HFFc6 (cell line): ENCODE results near the gene DLG5. TPM values are rescaled to one million over a fixed set of nuclear protein-coding genes. Genes with fewer than 3 reads are reported as not detected.

Experiments
- DNase-seq: peaks from one replicate; pipeline ENCODE4 v3.0.0-alpha.2; 2018
- H3K27ac Mint-ChIP-seq: 2 replicates; pipeline ENCODE4 v1.8.0; 2020; ENCODE audit warnings: mild to moderate bottlenecking, mixed read lengths
- H3K27me3 Mint-ChIP-seq: 2 replicates; pipeline ENCODE4 v1.8.0; 2021; ENCODE audit warnings: mild to moderate bottlenecking, moderate library complexity, mixed read lengths; ENCODE audit not compliant: insufficient read depth
- H3K36me3 Mint-ChIP-seq: 2 replicates; pipeline ENCODE4 v1.8.0; 2021; ENCODE audit warnings: low read depth, mixed read lengths
- H3K4me1 Mint-ChIP-seq: 2 replicates; pipeline ENCODE4 v1.8.0; 2020; ENCODE audit warnings: low read depth, mixed read lengths
- H3K4me3 Mint-ChIP-seq: 2 replicates; pipeline ENCODE4 v1.8.0; 2020; ENCODE audit warnings: mild to moderate bottlenecking, moderate library complexity, mixed read lengths
- H3K9me3 Mint-ChIP-seq: 2 replicates; pipeline ENCODE4 v1.8.0; 2020; ENCODE audit warnings: mild to moderate bottlenecking, mixed read lengths
- long read RNA-seq: library from polyadenylated mRNA; unstranded; transcript quantifications from one replicate; pipeline ENCODE4 v2.0.0, GENCODE V29; 2019
- total RNA-seq, 6 experiments: library from RNA; stranded (reverse); fragmentation: NEBNext Ultra II Directional; extraction: Animal tissue kit (Norgen Biotek cat#: 25700); gene quantifications; 2 replicates in 1 of 6; 3 replicates in 5 of 6; pipeline ENCODE4 v1.2.3, GENCODE V29; 2021
- TF ChIP-seq, protein P1 (sequence below): fragments of 200-600 bp; sonication (generic); IDR thresholded peaks from 2 replicates; pipeline ENCODE4 v1.5.0; 2021; ENCODE audit warnings: antibody characterized with exemption, mild to moderate bottlenecking

DLG5 gene, protein sequence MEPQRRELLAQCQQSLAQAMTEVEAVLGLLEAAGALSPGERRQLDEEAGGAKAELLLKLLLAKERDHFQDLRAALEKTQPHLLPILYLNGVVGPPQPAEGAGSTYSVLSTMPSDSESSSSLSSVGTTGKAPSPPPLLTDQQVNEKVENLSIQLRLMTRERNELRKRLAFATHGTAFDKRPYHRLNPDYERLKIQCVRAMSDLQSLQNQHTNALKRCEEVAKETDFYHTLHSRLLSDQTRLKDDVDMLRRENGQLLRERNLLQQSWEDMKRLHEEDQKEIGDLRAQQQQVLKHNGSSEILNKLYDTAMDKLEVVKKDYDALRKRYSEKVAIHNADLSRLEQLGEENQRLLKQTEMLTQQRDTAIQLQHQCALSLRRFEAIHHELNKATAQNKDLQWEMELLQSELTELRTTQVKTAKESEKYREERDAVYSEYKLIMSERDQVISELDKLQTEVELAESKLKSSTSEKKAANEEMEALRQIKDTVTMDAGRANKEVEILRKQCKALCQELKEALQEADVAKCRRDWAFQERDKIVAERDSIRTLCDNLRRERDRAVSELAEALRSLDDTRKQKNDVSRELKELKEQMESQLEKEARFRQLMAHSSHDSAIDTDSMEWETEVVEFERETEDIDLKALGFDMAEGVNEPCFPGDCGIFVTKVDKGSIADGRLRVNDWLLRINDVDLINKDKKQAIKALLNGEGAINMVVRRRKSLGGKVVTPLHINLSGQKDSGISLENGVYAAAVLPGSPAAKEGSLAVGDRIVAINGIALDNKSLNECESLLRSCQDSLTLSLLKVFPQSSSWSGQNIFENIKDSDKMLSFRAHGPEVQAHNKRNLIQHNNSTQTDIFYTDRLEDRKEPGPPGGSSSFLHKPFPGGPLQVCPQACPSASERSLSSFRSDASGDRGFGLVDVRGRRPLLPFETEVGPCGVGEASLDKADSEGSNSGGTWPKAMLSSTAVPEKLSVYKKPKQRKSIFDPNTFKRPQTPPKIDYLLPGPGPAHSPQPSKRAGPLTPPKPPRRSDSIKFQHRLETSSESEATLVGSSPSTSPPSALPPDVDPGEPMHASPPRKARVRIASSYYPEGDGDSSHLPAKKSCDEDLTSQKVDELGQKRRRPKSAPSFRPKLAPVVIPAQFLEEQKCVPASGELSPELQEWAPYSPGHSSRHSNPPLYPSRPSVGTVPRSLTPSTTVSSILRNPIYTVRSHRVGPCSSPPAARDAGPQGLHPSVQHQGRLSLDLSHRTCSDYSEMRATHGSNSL (N-terminal part only)
- total RNA-seq, result 10 to 100 TPM; 48.2 to 52.9 (median 49.7) TPM
- long read RNA-seq, partial matches to known transcripts, result 6 of 21 reads
- long read RNA-seq, other reads (novel, unspliced or antisense), result 15 of 21 reads

DNA sequence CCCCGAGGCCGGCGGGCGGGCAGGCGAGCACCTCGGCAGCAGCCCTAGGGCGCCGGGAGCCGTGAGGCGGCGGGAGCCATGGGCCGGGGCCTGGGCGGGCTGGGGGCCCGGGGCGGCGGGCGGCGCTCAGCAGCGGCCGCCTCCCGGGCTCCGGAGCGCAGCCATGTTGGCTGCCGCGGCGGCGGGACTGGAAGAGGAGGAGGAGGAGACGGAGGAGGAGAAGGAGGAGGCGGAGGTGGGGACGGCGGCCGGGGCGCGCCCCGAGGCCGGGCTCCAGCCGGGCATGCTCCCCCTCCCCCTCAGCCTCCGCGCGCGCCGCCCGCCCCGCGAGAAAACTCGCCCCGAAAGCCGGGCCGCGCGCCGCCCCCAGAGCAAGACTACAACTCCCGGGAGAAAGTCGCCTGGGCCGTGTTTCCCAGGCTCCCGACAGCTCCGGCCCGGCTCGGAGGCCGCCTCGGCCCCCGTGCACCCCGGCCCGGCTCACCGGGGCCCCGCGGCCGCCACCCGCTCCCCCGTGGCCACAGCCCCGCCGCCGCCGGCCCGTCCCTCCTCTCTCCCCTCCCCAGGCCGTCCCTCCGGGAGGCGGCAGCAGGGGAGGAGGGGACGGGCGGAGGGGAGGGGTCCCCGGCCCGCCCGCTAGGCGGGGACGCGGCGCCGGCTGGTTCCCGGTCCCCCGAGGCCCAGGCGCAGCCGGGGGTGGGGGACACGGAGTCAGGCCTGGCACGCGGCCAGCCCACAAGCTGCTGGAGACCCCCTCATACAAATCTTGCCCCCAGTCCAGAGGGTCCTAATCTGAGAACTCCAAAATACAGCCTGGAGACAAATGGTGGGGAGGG, at the start of gene DLG5:
TSS of gene DLG5 (minus strand) at position 190 of the 836 bp plus-strand sequence. CDS start 235 bp downstream, outside the sequence.
- Mint-ChIP-seq H3K27me3 (peaks cover 1% of the 10 kb centered on the region), H3K27ac (peak within 1 kb of the TSS; percentile 51), H3K9me3 (peaks cover 4% of the 10 kb centered on the region; the same call in 1 of the 2 replicates), H3K4me3 (peak within 1 kb of the TSS; percentile 90), H3K4me1 (peaks cover 27% of the 10 kb centered on the region), H3K36me3 (no peaks in the 10 kb centered on the region)
- peak; percentile 46 for DNase-seq
- TF ChIP-seq, protein P1, sequence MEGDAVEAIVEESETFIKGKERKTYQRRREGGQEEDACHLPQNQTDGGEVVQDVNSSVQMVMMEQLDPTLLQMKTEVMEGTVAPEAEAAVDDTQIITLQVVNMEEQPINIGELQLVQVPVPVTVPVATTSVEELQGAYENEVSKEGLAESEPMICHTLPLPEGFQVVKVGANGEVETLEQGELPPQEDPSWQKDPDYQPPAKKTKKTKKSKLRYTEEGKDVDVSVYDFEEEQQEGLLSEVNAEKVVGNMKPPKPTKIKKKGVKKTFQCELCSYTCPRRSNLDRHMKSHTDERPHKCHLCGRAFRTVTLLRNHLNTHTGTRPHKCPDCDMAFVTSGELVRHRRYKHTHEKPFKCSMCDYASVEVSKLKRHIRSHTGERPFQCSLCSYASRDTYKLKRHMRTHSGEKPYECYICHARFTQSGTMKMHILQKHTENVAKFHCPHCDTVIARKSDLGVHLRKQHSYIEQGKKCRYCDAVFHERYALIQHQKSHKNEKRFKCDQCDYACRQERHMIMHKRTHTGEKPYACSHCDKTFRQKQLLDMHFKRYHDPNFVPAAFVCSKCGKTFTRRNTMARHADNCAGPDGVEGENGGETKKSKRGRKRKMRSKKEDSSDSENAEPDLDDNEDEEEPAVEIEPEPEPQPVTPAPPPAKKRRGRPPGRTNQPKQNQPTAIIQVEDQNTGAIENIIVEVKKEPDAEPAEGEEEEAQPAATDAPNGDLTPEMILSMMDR, result peak; percentile 18; the same call in 1 of the 2 replicates

DNA sequence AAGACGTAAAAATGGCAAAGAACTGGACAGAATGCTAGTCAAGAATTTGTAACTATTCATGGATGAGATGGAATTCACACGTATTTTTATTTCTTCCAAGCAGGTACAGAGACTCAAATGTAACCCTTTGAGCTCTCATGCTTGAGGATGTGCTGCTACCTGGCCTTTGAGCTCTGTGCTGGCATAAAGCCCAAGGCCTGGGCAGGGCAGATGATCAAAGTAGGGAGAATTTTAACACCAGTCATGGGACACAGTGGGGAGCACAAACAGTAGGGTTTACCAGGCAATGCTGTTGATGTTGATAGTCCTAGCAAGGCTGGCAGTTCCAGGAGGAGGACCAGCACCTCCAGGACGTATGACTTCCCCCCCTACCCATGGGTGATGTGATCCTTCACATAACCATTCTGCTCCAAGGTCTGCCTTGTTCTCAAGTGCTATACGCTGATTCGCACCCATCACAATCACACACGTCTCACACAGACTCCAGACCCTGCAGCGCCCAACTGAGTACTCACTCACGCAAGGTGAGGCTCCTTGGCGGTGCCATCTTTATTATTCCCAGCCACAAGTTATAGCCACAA, 48.6 kb upstream of the DLG5 start:
- no peak overlapping the region for H3K4me3 Mint-ChIP-seq
- H3K9me3 Mint-ChIP-seq, result no peaks in the 10 kb centered on the region
- H3K4me1 Mint-ChIP-seq, result peaks cover 41% of the 10 kb centered on the region
- no peak overlapping the region; the same call in 1 of the 2 replicates for H3K27ac Mint-ChIP-seq
- DNase-seq, result no peak
- H3K27me3 Mint-ChIP-seq, result no peaks in the 10 kb centered on the region
- TF ChIP-seq, protein P1, result no peak
- H3K36me3 Mint-ChIP-seq, result peaks cover 38% of the 10 kb centered on the region

DNA sequence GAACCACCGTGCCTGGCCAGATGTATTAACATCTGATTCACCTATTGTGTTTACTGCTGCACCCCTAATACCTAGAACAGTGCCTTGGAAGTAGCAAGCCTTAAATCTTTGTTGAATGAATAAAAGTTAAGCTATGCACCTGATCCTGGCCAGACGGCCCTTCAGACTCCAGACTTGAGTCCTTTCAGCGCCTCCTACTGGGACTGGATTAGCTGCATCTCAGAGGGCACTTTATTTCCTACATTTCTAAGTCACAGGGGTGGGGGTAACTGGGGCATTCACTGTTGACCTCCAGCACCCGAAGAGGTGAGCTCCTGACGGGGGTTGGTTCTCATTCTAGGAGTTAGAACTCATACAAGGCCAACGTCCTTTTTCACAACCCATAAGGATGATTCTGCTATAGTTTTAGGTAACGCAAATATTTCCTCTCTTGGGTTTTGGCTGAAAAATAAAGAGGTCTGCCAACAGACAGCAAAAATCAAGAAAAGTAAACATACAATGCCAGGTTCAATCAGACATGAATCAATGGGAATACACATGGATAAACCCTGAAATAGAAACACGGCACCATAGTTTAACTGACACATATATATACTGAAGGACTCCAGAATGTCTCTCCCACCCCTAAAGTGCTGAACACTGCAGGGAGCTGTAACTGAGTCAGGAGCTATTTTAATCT, 48.0 kb upstream of the DLG5 start:
- no peak for DNase-seq
- peaks cover 41% of the 10 kb centered on the region for H3K4me1 Mint-ChIP-seq
- no peak overlapping the region; the same call in 1 of the 2 replicates for H3K27ac Mint-ChIP-seq
- H3K27me3 Mint-ChIP-seq, result no peaks in the 10 kb centered on the region
- H3K36me3 Mint-ChIP-seq, result peaks cover 31% of the 10 kb centered on the region
- no peak overlapping the region for H3K4me3 Mint-ChIP-seq
- H3K9me3 Mint-ChIP-seq, result no peaks in the 10 kb centered on the region
- TF ChIP-seq, protein P1, result peak; percentile 71

DNA sequence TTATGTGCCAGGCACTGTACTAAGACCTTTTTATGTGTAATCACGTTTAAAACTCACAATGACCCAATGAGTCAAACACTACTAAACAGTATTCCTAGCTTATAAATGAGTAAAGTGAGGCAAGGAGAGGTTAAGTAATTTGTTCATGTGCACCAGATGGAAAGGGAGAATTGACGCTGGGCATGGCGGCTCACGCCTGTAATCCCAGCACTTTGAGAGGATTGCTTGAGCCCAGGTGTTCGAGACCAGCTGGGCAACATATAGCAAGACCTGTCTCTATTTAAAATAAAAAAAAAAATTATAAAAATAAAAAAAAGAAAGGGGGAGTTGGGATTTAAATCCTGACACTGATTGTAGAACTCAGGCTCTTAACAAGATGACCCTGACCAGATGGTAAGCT, 46.7 kb upstream of the DLG5 start:
- H3K4me1 Mint-ChIP-seq, result peaks cover 41% of the 10 kb centered on the region
- DNase-seq, result no peak
- no peaks in the 10 kb centered on the region for H3K9me3 Mint-ChIP-seq
- no peaks in the 10 kb centered on the region for H3K27me3 Mint-ChIP-seq
- peaks cover 30% of the 10 kb centered on the region for H3K36me3 Mint-ChIP-seq
- TF ChIP-seq, protein P1, result no peak
- H3K27ac Mint-ChIP-seq, result no peak overlapping the region
- no peak overlapping the region for H3K4me3 Mint-ChIP-seq
